Cerebellar nuclear complex (tissue), 1 donor: ENCODE data around the gene GATAD2B.
"Not testable (repeated sequence)": the region's sequence is repeated elsewhere in the genome, so short reads cannot be mapped to it uniquely, and the experiment has no call there.

Experiments
- DNase-seq, 2 experiments: peaks; one replicate each; lab custom pipeline; 2025; lab: John Stamatoyannopoulos, UW

GATAD2B gene

DNA sequence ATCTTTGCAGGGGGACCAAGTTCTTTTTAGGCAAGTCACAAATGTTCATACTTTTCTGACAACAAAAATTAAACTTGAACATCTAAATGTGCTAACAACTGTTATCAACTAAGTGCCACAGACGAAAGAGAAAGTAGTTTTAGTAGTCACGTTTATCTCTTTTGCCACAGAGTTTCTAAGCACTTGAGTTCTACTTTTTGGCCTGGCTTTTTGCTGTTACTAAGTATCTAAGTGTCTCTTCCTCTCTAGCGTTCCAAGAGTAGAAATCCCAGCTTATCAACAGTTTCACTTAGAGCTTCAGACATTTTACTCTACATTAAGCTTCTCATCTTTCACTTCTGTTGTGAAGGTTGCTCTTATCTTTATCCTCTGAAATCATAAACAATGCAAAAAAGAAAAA is 34.2 kb downstream of the GATAD2B start:
- no peak for DNase-seq

DNA sequence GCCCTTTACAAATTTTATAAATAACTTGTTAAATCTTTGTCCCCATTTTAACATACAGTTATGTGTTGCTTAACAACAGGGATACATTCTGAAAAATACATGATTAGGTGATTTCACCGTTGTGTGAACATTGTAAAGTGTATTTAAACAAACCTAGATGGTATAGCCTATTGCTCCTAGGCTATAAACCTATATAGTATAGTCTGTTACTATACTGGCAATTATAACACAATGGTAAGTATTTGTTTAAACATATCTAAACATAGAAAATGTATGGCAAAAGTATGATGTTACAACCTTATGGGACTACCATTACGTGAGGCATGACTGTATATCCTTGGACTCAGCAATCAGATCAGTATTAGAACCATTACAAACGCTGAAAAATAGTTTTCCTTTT is 36.6 kb downstream of the GATAD2B start:
- no peak for DNase-seq

DNA sequence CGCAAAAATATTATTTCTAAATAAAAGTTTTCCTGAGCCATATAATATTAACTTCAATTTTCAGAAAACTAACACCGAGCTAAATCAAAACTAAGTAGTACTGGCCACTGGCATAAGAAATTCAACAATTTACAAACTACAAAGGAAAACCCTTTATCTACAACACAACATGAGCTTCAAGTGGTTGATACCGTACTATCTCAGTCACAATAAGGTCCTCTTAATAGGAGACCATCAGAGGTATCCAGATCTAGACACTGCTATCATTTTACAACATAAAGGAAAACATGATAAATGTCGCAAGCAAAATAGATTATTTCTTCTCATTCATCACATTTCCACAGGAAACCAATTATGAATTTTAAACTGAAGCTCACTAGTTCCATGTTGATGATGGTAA is 39.5 kb downstream of the GATAD2B start:
- DNase-seq = no peak

DNA sequence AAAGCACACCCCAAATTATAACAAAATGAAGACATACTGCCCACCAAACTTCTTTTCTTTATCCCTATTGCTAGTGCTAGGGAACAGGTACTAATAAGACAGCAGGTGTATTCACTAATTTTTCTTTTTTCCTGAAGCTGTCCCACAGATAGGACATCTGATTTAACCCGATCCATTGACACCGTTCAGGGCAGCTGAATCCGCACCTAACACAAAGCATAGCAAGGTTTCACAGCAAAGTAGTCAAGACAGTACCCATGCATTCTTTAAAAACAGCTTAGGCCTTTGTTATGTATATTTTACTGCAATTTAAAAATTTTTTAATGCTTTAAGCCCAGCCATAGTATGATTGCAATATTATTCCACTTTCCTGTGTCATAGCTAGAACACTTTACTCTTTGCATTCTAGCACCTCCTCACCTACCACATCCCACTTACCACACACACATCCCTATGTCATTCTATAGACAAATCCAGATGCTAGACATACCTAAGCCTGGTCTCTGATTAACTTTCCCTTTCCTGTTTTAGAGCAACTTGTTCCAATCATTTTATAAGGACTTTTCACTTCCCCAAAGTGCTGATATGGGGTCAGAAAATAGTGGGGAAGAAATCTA is 40.4 kb downstream of the GATAD2B start:
- no peak for DNase-seq

DNA sequence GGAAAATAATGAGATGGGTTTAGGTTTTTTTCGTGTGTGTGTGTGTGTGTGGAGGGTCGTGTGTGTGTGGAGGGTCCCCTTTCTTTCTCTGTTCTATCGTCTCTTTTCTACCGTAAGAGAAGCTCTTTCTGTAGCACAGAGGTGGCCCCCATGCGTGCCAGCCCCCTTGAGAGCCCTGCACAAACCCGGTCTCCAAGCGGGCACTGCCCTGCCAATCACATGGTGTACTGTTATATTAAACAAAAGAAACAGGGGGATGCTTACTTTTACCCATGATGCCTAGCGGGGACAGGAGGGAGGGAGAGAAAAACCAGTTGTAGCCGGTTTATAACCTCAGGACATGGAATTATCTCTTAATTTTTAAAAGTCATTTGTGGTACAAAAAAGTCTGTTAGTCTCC is 41.0 kb downstream of the GATAD2B start:
- no peak for DNase-seq

DNA sequence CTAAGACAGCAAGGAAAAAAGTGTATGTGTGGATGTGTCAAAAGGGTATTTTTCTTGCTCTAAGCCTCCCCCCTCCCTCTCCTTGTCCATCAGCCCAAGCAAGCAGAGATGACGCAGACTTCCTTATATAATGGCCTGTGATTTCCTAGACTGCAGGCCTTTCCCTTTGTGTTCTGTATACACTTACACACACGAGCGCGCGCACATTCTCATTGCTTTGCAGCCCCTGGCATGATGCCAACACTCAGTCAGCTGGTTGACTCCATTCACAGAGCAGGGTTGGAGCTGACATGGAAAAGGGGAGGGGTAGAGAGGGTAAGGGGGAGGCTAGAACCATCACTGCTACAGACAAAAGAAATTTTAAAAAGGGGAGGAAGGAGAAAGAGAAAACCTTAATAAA is 41.8 kb downstream of the GATAD2B start:
- DNase-seq = peak in 1 of 2 experiments; percentile 65

DNA sequence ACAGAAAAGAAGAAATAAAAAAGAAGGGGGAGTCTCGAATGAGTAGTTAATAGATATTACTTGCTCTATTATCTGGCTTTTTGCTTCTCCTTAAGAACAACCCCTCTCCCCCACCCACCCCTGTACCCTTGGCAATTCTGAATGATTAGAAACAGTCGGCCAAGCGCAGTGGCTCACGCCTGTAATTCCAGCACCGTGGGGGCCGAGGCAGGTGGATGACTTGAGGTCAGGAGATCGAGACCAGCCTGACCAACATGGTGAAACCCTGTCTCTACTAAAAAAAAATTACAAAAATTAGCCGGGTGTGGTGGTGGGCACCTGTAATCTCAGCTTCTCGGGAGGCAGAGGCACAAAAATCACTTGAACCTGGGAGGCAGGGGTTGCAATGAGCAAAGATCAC is 42.7 kb downstream of the GATAD2B start:
- no peak for DNase-seq

DNA sequence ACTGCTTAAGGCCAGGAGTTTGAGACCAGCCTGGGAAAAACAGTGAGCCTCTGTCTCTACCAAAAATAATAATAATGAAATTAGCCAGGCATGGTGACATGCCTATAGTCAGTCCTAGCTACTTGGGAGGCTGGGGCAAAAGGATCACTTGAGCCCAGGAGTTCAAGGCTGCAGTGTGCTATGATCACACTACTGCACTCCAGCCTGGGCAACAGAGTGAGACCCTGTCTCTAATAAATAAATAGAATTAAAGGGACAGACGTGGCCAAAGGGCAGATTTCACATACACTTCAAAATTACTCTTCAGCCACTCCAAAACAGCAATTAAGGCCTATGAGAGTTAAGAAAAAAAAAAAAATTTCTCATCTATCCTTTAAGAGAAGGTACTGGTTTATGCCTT is 45.7 kb downstream of the GATAD2B start:
- no peak for DNase-seq

DNA sequence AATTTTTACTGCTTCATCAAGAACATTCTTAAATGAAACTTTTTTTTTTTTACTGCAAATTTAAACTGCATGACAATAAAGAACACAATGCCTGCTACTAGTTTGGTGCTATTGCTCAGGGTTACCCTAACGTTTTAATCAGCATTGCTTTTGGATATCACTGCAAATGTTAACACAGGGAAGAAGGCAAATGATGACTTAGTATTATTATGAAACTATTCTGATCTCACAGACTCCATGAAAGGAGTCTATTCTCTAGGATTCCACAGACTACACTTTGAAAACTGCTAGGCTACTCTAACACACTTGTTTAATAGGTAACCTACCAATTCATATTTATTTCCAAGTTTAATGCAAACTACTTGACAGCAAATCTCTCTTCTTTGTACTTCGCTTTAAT is 49.8 kb downstream of the GATAD2B start:
- no peak for DNase-seq

DNA sequence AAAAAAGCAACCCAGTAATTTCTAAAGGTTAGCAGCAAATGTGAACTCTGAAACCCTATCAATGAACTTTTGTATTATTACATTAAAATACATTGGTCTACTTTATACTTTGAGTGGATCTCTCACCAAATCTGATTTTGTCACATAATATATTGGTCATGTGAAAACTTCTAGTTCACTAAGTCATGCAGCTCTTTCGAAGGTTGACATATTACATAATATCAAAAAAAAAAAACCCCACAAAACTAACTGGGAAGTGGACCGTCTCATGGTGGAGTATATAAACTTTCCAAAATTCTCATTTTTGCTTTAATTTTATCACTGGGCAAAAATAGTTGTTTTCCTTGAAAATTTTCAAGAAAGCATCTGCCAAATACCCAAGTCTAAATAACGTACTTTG is 50.4 kb downstream of the GATAD2B start:
- DNase-seq = no peak

DNA sequence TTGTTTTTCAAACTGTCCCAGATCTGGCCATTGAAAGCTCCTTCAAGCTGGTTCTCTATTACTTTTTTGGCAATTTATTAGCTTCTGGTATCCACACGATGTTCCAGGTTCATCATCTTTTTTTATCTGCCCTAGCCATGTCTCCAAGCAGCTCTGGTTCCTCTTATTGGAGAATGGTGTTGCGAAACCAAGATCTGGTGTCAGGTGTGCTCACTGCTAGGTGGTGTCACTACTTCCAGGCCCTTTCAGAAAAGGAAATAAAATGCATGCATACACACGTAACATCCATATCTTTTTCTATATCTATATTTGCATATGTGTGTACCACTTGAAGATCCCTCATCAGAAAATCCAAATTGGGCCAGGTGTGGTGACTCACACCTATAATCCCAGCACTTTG is 53.3 kb downstream of the GATAD2B start:
- no peak for DNase-seq

DNA sequence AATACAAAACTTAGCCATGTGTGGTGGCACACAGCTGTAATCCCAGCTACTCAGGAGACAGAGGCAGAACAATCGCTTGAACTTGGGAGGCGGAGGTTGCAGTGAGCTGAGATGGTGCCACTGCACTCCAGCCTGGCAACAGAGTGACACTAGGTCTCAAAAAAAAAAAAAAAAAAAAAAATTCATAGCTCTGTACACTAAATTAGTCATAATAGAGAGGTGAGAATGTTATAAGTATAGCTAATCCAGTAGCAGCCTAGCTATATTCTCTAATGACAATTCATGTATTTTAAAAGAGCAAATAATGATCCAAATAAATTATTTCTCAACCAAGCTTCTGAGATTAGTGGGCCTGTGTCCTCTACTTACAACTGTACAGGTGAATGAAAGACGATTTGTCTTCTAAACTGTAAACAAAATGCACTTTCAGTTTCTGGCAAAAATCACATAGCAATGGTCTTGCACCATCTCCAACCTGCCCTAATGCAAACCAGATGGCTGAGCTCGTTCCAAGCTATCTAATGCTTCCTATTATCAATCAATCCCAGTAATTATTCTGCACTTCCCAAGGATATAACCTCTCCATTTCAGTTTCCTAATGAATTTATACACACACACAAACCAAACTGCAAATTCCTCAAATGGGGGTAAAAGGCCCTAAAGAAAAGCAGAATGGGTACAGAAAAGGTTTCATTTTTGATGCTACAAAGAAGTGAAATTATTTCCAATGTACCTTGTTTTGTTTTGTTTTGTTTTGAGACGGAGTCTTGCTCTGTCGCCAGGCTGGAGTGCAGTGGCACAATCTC is 56.5 kb downstream of the GATAD2B start:
- DNase-seq = no peak

DNA sequence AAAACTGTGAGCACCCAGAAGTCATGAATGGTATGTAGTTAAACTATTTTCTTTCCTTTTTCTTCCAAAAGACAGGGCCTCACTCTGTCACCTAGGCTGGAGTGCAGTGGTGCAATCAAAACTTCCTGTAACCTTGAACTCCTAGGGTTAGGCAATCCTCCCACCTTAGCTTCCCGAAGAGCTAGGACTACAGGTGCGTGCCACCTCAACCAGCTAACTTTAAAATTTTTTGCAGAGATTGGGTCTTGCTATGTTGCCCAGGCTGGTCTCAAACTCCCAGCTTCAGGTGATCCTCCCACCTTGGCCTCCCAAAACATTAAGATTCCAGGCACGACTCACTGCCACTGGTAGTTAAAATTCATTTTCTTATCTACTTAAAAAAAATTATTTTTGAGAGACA is 62.5 kb downstream of the GATAD2B start:
- no peak for DNase-seq

DNA sequence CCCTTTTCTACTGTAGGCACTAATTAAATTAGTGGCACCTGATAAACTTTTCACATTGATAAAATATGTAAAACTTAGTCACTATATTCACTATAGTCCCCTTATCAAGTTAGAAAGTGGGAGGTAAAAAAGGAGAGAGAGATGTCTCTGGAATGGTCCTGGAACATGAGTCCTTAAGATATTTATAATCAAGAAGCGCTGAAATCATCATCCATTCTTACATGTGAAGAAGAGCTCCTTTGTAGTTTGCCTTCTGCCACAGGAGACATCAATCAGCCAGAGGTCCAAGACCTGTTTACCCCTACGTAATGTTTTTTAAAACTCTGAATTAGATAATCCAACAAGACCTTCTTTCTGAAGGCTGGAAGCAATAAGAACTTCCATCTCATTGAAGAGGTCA is 65.3 kb downstream of the GATAD2B start:
- DNase-seq = no peak

DNA sequence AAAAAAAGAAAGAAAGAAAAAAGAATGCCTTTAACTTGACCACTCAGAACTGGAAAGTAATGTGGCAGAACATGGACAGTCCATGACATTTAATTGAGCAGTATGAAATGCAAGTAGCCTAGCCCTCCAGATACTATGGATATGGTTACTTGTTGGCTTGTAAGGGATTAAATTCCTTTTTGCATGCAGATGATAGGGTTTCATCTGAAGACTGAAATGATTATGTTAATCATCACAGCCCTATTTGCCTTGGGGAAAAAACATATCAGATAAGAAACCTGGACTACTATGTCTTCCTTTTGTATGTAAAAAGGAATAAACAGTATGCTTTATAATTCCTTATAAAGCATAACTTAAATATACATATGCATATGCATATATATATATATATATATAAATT is 66.0 kb downstream of the GATAD2B start:
- no peak for DNase-seq

DNA sequence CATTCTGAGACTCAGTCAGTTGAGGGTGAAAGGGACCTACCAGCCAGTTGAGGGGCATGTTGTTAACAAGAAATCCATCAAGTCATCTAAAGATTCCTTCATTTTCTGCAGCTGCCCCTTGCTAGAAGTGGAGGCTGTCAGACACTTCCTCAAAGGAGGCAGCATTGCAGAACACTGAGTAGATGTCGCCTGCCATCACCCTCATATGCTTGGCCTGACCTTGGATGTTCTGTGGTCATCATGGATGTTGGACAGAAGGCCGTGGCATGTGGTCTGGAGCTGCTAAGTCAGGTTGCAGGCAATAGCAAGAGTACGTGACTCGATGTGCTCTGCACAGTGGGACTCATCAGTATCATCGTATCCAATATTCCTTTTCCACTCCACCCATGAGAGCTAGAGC is 70.6 kb downstream of the GATAD2B start:
- DNase-seq = no peak

DNA sequence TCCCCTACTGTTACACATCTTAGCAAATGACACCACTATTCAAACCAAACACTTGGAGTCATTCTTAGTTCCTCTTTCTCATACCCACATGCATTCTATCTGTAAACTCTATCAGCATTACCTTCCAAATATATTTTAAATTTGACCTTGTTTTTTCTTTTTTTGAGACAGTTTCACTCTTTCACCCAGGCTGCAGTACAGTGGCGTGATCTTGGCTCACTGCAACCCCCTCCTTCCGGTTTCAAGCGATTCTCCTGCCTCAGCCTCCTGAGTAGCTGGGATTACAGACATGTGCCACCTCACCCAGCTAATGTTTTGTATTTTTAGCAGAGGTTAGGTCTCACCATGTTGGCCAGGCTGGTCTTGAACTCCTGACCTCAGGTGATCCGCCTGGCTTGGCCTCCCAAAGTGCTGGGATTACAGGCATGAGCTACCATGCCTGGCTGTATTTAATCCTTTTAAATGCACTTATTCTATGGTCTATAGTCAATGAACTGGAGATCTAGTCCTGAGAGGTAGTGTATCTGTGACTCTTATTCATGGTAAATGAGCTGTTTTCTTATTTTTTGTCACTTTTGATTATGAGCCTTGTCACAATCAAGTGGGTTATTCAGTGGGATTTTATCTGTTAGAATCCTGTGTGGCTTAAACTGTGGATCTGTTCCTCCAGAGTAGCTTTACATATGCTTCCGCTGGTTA is 73.1 kb downstream of the GATAD2B start:
- DNase-seq = no peak

DNA sequence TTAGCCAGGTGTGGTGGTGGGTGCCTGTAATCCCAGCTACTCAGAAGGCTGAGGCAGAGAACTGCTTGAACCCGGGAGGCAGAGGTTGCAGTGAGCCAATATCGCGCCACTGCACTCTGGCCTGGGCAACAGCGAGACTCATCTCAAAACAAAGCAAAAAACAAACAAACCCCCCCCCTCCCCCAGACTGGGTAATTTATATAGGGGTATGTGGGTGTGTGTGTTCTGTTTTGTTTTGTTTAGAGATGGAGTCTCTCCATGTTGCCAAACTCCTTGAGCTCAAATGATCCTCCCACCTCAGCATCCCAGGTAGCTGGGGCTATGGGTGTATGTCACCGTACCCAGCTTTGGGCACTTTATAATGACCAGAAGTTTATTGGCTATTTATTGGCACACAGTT is 74.0 kb downstream of the GATAD2B start:
- no peak for DNase-seq

DNA sequence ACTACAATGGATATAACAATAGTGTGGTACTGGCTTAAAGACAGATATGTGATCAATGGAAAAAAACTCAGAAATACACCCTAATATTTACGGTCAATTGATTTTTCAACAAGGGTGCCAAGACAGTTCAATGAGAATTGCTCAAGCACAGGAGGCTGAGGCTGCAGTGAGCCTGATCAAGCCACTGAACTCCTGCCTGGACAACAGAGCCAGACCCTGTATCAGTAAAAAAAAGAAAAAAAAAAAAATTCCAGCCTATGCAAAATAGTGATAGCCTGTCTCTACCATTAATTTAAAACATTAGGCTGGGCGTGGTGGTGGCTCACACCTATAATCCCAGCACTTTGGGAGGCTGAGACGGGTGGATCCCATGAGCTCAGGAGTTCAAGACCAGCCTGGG is 77.6 kb downstream of the GATAD2B start:
- DNase-seq = no peak

DNA sequence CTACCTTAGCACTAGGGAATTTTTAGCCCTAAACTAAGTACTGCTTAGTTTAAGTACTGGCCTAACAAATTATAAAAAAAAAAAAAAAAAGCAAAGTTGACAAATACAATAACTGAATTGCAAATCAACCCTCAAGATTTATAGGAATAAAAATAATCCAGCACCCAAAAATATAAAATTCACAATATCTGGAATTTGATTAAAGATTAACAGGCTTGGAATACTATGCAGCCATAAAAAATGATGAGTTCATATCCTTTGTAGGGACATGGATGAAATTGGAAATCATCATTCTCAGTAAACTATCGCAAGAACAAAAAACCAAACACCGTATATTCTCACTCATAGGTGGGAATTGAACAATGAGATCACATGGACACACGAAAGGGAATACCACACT is 78.4 kb downstream of the GATAD2B start:
- DNase-seq = not testable (repeated sequence)

DNA sequence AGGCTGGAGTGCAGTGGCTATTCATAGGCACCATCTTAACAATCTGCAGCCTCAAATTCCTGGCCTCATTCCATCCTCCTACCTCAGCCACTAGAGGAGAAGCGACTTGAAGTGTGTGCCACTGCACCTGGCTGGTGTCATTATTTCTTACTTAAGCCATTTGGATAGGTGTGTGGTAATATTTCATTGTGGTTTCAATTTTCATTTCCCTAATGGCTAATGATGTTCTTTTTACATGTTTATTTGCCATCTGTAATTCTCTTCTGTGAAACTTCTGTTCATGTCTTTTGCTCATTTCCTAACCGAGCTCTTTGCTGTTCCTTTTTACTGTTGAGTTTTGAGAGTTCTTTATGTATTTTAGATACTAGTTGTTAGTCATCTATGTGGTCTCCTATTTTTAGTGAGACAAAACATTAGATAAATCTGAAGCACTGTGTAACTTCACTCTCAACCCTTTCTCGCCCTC is 80.7 kb downstream of the GATAD2B start:
- no peak for DNase-seq

DNA sequence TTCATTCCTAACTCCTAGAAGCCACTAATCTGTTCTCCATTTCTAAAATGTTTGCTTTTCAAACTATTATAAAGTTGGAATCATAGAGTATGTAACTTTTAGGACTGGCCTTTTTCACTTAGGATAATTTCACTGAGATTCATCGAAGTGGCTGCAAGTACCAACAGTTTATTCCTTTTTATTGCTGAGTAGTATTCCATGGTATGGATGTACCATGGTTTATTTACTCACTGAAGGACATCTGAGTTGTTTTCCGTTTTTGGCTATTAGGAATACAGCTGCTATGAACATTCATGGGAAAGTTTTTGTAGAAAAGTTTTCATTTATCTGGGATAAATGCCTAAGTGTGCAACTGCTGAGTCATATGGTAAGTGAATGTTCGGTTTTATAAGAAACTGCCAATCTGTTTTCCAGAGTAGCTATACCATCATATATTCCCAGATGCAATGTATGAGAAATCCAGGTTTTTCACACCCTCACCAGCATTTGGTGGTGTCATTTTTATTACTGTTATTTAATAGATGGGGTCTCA is 81.2 kb downstream of the GATAD2B start:
- DNase-seq = no peak

DNA sequence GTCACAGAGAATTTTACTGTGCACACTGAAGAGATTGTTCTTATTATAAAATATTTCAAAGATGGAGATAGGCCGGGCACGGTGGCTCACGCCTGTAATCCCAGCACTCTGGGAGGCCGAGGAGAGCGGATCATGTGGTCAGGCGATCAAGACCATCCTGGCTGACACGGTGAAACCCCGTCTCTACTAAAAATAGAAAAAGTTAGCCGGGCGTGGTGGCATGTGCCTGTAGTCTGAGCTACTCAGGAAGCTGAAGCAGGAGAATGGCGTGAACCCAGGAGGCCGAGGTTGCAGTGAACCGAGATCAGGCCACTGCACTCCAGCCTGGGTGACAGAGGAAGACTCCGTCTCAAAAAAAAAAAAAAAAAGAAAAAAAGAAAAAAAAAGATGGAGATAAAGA is 82.0 kb downstream of the GATAD2B start:
- DNase-seq = not testable (repeated sequence)
